Activated CD8-positive, alpha-beta memory T cell treated with anti-CD3 and anti-CD28 coated beads, Interleukin-2, amount 50 U/mL, for 1 hour (primary cell): ENCODE results near the gene RARS1.

ENCODE experiments used
- DNase-seq: peaks from one replicate; pipeline ENCODE4 v3.0.0-alpha.2; 2020; ENCODE audit errors: extremely low read depth

The RARS1 gene

DNA sequence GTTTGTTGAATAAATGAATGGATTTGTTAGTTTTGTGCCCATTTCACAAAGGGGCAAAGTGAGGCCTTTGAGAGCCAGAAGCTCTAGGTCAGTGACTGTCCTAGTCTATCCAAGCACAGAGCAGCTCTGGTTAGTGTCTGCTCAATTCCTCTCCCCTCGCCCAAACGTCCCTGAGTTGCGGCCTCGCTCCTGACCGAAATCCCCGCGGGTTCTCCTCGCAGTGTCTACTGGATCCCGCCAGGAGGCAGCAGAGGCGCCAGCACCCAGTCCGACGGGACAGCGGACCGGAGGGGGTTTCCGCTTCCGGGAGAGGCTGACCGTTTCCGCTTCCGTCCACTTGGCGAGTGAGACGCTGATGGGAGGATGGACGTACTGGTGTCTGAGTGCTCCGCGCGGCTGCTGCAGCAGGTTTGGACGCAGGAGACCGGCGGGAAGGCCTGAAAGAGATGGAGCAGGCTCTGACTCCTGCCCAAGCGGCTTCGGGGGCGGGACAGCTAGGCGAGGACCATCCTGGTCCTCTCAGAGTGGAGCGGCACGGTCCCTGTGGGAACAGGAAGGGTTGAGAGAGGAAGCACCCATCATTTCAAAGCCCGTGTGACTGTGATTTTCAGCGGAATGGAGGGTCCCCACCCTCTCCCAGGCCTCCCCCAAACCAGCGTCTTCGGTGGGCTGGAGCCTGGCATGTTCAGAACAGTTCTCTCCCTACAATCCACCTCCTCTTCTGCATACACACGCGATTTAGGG lies at the start of gene RARS1:
TSS of gene RARS1 (plus strand) at position 336 of the 744 bp plus-strand sequence. CDS start at position 364, 28 bp downstream.
- DNase-seq: peak; percentile 54

DNA sequence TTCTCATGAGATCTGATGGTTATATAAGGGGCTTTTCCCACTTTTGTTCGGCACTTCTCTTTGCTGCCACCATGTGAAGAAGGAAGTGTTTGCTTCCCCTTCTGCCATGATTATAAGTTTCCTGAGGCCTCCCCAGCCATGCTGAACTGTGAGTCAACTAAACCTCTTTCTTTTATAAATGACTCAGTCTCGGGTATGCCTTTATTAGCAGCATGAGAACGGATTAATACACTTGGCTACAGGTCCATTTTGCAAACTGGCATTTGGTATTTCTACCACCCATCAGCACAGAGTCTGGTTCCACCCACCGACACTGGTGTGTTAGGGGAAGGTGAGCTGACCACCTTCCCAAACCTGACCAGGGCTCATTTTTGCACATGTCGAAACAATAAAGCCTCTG lies 47.9 kb upstream of the RARS1 start:
- no peak for DNase-seq

DNA sequence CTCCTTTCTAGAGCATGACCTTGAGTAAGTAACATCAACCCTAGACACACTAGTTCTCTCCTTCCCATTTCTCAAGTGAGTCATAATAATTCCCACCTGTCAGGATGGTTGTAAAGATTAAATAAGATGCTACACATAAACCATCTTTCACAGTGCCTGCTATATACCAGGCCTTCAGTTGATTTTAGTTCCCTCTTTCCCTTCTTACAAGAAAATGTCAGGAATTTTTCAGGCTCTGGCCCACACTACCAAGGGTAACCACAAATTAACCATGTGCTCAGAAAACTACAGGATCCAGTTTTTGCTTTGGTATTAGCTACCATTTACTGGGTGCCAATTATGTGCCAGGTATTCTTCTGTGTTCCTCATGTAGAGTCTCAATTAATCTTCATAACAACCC lies 42.7 kb upstream of the RARS1 start:
- DNase-seq: no peak

DNA sequence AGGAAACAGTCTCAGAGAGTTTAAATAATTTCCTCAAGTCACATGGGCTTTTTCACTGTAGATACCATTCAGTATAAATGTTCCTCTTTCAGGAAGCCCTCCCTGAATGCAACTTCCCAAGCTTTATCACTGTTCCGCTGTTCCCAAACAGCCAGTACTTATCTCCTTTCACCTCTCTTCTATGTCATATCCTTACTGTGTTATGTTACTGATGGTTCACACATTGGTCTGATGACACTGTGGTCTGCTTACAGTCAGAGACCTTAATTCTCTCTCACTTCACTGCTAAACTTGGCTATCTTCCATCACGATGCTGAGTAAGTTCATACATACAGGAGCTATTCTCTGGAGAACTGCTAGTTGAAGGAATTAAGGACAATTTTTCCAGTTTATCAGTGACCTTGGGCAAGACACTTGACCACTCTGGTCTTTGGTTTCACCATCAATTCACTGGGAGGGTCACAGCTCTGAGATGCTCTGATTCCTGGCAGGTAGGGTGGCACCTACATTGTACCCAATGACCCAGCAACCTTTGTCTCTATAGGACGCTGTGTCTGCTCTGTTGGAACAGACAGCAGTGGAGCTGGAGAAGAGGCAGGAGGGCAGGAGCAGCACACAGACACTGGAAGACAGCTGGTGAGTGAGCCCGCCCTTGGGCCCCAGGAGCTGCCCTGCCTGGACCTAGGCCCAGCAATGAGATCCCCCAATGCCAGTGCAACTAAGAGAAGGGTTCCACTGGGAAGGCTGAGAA lies 42.1 kb upstream of the RARS1 start:
- DNase-seq: no peak

DNA sequence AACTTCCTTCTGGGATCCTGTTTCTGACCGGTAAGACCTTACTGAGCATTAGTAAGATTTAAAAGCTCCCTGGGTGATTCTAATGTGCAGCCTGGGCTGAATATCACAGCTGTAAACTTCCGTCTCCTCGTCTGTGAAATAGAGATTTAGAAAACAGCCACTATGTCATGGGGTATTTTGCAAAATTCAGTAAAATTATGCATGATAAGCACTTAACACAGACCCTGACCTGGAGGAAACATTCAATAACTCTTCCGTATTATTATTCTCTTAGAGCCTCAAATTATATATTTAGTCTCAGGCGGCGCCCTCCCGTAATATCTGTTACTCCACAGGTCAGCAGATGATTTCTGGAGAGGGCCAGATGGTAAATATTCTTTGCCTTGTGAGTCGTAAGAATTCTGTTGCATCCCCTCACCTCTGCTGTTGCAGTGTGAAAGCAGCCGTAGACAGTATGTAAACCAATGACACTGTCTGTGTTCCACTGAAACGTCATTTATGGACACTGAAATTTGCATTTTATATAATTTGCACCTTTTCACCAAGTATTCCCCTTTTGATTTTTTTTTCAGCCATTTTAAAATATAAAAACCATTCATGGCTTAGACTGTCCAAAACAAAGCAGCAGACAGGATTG lies 39.2 kb upstream of the RARS1 start:
- no peak for DNase-seq

DNA sequence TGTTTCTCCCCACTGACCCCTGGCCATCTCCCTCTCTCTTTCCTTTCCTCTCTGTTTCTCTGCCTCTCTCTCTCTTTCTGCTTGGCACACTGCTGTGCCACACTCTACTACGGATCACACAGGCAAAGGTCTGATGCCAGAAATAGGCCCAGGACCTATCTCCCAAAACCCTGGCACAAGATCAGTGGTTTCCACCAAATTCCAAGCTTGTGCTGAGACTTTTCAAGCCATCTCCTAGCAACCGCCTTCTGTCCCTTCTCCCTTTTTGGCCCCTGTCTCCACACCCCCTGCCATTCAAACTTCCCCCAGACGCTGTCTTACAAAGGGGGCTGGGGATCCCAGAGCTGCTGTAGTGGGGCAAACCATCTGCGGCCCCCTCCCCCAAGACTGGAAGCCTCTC lies 38.5 kb upstream of the RARS1 start:
- DNase-seq: no peak

DNA sequence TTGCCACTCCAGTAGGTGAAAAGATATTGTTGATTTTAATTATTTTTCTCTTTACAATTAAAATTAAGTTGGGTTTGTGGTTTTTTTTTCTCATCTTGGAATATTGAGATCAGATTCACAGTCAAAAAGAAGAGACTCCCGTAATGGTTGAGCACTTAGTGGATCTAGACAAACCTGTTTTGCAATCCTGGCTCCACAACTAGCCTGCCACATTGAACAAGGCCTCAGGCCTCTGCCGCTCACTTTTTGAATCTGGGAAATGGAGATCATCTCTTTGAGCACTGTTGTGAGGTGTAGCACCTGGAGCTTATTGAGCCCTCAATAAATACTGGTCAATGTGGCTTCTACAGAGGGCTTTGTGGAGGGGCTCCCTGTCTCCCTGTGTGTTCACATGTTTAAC lies 37.1 kb upstream of the RARS1 start:
- DNase-seq: no peak

DNA sequence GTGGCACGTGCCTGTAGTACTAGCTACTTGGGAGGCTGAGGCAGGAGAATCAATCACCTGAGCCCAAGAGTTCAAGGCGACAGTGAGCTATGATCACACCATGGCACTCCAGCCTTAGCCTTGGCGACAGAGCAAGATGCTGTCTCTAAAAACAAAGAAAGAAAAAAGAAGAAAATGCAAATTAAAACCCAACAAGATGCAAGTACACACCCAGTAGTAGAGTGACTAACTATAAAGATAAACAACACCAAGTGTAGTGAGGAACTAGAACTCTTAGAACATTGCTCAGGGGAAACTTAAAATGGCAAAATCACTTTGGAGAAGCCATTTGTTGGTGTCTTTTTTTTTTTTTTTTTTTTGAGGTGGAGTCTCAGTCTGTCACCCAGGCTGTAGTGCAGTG lies 34.7 kb upstream of the RARS1 start:
- DNase-seq: no peak

DNA sequence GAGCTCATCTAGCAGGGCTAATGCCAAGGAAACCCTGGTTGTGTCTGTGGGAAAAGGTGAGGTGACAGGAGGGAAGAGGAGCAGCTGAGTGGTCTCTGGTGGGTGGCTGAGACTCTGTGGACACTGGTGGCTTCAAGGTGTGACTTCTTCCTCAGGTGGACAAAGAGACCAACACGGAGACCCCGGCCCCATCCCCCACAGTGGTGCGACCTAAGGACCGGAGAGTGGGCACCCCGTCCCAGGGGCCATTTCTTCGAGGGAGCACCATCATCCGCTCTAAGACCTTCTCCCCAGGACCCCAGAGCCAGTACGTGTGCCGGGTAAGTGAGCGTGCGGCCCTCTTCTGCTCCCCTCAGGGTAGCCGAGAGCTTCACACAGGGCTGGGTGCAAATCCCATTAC lies 31.1 kb upstream of the RARS1 start:
- DNase-seq: no peak

DNA sequence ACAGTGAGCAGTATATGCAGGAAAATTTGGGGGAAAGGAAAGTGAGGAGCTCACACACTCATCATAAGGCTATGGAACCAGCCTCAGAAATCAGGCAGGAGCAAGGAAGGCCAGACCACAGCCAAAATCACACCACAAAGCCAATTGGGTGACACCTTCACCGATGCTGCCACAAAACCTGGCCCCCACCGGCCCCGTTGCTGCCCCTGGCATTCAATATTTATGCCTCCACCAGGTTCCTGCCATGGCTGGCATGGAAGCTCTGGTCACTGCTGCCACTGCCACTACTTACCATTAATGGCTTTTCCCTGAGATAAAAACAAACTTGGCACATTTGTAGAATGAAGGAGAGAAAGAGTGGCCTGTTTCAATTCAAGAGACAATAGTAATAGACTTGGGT lies 28.7 kb upstream of the RARS1 start:
- no peak for DNase-seq

DNA sequence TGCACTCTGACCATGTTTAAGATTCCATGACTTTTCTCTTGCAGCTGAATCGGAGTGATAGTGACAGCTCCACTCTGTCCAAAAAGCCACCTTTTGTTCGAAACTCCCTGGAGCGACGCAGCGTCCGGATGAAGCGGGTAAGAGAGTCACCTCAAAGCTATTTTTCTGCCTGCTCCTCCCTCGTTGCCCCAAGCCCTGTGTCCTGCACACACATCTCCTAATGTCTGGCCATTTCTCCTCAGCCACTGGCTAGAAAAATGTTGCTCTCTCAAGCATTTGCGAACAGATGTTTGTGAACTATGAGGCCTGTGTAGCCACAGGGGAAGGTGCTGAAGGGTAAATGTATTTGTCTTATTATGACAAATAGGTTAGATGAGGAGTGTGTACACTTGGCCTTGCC lies 25.7 kb upstream of the RARS1 start:
- DNase-seq: no peak

DNA sequence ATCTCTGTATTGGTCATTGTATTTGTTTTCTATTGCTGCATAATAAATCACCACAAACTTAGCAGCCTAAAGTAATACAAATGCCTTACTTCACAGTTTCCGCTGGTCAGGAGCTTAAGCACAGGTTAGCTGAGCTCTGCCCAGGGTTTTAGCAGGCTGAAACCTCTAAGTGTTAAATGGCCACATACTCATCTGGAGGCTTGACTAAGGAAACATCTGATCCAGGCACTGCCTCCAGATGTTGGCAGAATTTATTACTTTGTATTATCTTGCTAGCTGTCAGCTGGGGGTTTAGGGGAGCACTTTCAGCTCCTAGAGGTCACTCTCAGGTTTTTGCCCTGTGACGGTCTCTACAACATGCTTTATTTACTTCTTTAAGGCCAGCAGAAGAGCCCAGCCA lies 23.2 kb upstream of the RARS1 start:
- no peak for DNase-seq

DNA sequence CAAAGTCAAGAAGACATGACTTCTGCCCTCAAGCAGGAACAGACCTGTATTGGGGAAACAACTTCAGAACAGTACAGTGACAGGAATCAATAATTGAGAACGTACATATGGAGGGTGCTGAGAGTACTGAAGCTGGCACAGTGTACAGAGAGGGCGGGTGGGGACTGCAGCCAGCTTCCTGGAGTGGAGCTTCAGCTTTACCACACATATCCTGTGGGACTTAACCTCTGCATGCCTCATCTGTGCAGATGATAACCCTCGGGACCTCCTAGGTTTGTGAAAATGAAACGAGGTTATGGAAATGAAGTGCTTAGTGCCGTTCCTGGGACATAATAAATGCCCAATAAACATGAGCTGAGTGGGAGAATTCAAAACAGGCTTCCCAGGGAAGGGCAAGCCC lies 22.1 kb upstream of the RARS1 start:
- DNase-seq: no peak

DNA sequence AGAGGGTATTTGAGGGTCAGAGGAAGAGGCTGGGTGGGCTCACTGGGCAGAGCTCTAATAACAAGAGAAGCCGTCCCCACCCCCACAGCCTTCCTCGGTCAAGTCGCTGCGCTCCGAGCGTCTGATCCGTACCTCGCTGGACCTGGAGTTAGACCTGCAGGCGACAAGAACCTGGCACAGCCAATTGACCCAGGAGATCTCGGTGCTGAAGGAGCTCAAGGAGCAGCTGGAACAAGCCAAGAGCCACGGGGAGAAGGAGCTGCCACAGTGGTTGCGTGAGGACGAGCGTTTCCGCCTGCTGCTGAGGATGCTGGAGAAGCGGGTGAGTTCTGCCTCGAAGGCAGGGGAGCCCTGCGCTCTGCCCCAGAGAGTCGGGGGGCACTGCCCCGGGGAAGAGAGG lies 21.6 kb upstream of the RARS1 start:
- DNase-seq: no peak

DNA sequence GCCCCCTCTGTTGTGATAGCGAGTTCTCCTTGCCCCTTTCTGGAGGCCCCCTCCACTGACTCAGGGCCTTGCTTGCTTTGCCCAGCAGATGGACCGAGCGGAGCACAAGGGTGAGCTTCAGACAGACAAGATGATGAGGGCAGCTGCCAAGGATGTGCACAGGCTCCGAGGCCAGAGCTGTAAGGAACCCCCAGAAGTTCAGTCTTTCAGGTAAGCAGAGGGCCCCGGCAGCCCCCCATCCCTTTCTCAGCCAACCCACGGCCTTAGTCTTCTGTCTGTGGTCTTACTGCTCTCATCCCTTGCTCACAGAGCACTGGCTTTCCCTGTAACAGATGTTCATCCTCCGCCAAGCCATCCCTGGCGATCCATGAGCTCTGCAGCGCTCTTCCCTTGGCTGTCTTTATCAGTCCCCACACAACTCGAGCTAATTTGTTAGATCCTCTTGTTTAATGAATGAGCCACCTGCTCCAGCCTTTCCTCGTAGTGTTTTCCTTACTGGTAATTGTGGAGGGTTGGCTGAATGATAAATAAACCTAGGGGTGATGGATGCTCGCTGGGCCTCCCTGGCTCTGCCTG lies 18.4 kb upstream of the RARS1 start:
- DNase-seq: no peak

DNA sequence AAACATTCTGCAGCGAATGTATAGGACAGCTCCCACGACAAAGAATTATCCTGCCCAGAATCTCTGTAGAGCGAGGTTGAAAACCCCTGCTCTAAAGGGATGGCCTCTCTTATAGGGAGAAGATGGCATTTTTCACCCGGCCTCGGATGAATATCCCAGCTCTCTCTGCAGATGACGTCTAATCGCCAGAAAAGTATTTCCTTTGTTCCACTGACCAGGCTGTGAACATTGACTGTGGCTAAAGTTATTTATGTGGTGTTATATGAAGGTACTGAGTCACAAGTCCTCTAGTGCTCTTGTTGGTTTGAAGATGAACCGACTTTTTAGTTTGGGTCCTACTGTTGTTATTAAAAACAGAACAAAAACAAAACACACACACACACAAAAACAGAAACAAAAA lies 17.4 kb upstream of the RARS1 start:
- no peak for DNase-seq

DNA sequence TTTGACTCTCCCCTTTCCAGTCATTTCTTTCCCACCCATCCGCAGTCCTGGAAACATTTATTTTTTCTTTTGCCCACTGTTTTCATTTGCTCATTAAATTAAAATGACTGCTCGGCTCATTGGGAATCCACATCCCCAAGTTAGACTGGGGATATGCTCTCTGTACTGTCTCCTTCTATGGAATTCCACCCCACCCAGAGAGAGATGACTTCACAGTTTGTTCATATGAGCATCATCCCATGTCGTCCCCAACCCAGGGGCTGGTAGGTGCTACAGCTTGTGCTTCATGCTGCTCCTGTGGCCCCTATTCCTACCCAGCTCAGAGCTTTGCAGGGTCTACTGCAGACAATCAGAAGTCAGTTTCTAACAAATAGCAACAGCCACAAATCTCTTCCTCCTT lies 16.5 kb upstream of the RARS1 start:
- no peak for DNase-seq

DNA sequence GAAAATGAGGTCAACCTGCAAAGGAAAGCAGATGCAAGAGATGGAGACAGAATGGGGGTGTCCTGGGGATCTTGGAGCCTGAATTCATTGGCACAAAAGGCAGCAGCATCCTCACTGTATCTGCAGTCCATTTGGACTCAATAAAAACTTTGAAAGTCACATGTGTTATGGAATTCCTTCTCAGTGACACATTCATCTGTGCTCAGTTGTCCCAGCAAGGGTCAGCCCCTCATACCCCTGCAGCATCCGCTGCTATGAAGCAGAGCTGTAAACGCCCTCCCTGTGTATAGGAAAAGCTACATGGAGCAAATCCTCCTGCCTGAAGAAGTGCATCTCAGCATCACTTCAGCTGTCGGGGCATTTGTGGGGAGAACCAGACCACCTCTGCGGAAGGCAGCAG lies 14.5 kb upstream of the RARS1 start:
- no peak for DNase-seq

DNA sequence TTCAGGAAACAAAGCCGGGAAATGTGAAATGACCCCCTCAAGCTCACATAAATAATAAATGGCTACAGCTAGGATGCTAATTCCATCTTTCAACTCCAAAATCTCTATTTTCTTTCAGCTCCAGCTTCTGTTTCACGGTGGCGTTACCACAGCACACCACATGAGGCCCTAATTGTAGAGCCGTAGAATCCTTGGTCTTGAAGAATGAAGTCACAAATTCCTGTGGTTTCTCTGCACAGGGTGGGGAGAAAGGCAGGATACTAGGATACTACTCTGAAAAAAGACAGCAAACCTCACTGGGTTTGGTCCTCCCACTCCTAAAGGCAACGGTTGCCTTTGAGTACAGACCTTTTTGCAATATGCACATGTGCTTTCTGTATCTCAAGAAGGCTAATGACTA lies 13.9 kb upstream of the RARS1 start:
- no peak for DNase-seq

DNA sequence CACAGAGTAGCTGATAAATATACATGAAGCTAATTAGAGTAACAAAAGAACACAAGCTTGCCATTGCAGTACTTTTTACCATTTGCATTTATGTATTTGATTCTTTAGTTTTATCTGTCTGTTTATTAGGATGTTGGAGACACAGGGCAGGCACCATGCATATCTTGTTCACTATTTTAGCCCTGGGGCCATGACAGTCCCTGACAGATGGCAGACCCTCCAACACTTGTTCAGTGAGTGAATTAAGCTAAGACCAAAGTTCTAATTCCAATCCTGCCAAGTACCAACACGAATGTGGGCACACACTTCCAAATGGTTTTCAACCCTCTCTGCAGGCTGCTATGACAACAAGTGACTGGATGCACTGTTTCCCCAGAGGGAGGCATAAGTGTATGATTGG lies 12.0 kb upstream of the RARS1 start:
- DNase-seq: no peak

DNA sequence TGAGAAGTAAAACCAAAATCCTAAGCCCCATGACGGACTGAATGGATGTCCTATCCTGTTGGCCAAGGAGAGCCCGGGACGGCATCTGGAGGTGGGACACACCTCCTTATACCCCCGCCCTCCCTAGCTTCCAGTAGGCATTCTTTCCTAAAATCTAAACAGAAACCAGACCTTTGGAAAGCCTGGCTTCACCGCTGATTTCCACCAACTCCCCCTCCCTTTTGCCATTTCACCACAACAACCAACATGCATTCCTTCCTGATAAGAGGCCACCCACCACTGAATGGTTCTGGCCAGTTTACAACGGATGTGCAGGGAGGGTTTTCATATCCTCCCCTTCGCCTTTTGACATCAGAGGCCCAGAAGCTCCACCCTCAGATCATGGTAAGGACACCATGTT lies 9.2 kb upstream of the RARS1 start:
- DNase-seq: no peak

DNA sequence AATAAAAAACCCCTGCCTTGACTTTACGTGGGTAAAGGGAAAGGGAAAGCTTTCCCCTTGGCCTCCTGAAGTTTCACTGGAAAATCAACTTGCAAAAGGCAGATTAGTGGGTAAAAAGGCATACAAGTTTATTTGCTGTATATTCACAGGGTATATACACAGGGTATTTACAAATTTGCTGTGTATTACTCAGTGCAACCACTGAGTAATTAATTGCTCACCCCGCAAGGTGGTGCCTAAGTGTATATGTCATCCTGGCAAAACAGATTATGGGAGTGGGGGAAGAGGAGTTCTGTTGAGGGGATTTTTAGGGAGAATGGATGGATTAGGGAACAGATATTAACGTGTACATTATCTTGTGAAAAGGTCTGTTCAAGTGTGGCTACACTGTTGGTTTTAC lies 7.1 kb upstream of the RARS1 start:
- DNase-seq: no peak

DNA sequence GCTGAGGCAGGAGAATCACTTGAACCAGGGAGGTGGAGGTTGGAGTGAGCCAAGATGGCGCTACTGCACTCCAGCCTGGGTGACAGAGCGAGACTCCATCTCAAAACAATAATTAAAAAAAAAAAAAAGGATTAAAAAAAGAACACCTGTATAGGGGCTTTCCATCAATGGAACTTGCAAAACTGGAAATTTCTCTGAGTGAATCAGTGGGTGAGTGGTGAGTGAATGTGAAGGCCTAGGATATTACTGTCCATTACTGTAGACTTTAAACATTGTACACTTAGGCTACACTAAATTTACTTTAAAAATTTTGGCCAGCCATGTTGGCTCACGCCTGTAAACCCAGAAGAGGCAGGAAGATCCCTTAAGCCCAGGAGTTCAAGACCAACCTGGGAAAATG lies 5.7 kb upstream of the RARS1 start:
- DNase-seq: no peak
